Retinal pigment epithelial cell (primary cell): ENCODE results near the gene SRGN.

Experiments
- DNase-seq: peaks from one replicate; pipeline ENCODE4 v3.0.0-alpha.2; 2010; ENCODE audit warnings: low read depth
- H3K4me3 ChIP-seq: 2 replicates; pipeline ENCODE4 v1.5.1; 2011; ENCODE audit warnings: mild to moderate bottlenecking, low read length, control low read depth, moderate library complexity
- TF ChIP-seq, protein P1 (sequence below): conservative IDR thresholded peaks from 2 replicates; pipeline ENCODE4 v1.5.1; 2011; ENCODE audit warnings: low read depth, low read length, control low read depth, inconsistent platforms

Gene SRGN

DNA sequence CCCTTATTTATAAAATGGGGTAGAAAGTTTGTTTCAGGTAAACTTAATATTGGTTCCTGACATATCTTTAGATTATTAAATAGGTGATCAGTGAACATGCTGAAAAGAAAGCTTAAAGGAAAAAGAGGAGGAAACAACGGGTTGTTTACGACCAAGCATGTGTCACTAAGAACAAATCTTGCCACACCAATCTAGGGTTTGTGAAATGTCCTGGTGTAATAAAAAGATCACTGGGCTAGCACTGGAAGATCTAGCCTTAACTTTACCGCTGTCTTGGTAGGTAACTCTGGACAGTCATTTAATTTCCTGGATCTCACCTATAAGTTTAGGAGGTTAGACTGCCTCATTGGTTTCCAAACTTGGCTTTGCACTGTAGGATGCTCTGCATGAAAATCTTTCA lies 55.1 kb downstream of the SRGN start:
- no peak for DNase-seq
- H3K4me3 ChIP-seq, result no peak overlapping the region
- TF ChIP-seq, protein P1, sequence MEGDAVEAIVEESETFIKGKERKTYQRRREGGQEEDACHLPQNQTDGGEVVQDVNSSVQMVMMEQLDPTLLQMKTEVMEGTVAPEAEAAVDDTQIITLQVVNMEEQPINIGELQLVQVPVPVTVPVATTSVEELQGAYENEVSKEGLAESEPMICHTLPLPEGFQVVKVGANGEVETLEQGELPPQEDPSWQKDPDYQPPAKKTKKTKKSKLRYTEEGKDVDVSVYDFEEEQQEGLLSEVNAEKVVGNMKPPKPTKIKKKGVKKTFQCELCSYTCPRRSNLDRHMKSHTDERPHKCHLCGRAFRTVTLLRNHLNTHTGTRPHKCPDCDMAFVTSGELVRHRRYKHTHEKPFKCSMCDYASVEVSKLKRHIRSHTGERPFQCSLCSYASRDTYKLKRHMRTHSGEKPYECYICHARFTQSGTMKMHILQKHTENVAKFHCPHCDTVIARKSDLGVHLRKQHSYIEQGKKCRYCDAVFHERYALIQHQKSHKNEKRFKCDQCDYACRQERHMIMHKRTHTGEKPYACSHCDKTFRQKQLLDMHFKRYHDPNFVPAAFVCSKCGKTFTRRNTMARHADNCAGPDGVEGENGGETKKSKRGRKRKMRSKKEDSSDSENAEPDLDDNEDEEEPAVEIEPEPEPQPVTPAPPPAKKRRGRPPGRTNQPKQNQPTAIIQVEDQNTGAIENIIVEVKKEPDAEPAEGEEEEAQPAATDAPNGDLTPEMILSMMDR, result no peak

DNA sequence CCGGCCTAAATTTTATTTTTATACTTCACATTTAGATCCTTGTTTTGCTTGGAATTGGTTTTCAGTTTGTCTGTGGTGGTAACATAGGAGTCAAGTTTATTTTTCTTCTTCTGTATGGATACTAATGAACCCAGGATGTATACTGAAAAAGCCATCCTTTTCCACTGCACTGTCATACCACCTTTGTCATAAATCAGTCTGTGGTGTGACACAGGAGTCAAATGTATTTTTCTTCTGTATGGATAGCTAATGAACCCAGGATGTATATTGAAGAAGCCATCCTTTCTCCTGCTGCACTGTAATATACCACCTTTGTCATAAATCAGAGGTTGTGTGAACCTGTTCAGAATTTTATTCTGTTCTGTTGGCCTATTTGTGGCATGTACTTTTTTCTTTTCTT lies 57.4 kb downstream of the SRGN start:
- no peak overlapping the region for H3K4me3 ChIP-seq
- DNase-seq, result no peak
- TF ChIP-seq, protein P1, result no peak

DNA sequence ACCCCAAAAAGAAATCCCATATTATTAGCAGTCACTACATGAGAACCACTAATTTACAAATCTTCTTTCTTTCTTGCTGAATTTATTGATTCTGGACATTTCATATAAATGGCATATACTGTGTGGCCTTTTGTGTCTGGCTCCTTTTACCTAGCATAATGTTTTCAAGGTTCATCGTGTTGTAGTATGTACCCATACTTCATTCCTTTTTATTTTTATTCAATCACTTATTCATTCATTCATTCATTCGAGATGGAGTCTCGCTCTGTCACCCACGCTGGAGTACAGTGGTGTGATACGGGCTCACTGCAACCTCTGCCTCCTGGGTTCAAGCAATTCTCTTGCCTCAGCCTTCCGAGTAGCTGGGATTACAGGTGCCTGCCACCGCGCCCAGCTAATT lies 58.0 kb downstream of the SRGN start:
- no peak overlapping the region for H3K4me3 ChIP-seq
- no peak for DNase-seq
- TF ChIP-seq, protein P1, result no peak

DNA sequence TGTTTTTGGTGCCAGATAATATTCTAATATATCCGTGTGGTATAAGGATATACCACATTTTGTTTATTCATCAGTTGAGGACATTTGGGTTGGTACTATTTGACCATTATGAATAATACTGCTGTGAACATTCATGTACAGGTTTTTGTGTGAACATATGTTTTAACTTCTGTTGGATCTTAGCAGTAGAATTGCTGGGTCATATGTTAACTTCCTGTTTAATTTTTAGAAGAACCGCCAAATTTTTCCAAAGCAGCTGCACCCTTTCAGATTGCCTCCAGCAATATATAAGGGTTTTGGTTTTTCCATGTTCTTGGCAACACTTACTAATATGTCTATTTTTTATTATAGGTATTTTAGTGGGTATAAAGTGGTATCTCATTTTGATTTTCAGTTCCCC lies 58.9 kb downstream of the SRGN start:
- no peak overlapping the region for H3K4me3 ChIP-seq
- DNase-seq, result no peak
- TF ChIP-seq, protein P1, result no peak

DNA sequence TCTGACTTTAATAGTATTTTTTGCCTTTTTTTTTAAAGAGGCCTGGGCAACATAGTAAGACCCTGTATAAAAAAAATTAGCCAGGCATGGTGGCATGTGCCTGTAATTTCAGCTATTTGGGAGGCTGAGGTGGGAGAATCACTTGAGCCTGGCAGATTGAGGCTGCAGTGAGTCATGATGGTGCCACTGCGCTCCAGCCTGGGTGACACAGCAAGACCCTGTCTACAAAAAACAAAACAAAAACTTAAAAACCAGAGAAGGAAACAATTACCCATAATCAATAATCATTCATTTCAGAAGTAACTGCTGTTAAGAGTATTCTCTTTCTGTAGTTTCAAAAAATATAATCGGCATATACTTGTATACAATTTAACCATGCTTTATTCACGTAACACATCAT lies 64.1 kb downstream of the SRGN start:
- no peak for DNase-seq
- H3K4me3 ChIP-seq, result no peak overlapping the region
- TF ChIP-seq, protein P1, result no peak

DNA sequence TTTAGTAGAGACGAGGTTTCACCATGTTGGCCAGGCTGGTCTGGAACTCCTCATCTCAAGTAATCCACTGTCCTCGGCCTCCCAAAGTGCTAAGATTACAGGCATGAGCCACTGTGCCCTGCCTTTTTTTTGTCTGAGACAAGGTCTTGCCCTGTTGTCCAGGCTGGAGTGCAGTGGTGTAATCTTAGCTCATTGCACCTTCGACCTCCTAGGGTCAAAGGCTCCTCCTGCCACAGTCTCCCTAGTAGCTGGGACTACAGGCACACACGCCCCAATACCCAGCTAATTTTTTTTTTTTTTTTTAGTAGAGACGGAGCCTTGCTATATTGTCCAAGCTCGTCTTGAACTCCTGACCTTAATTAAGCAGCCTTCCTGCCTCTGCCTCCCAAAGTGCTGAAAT lies 65.3 kb downstream of the SRGN start:
- no peak for DNase-seq
- TF ChIP-seq, protein P1, result no peak
- H3K4me3 ChIP-seq, result no peak overlapping the region
